ENCODE measurements around the gene BUD31. TPM values are rescaled to one million over a fixed set of nuclear protein-coding genes. Genes with fewer than 3 reads are reported as not detected.

BUD31 gene
- total and polyA plus RNA-seq, 2 of the 4 experiments (the other 2 are of a cell fraction): 72.6 to 97.2 TPM

DNA sequence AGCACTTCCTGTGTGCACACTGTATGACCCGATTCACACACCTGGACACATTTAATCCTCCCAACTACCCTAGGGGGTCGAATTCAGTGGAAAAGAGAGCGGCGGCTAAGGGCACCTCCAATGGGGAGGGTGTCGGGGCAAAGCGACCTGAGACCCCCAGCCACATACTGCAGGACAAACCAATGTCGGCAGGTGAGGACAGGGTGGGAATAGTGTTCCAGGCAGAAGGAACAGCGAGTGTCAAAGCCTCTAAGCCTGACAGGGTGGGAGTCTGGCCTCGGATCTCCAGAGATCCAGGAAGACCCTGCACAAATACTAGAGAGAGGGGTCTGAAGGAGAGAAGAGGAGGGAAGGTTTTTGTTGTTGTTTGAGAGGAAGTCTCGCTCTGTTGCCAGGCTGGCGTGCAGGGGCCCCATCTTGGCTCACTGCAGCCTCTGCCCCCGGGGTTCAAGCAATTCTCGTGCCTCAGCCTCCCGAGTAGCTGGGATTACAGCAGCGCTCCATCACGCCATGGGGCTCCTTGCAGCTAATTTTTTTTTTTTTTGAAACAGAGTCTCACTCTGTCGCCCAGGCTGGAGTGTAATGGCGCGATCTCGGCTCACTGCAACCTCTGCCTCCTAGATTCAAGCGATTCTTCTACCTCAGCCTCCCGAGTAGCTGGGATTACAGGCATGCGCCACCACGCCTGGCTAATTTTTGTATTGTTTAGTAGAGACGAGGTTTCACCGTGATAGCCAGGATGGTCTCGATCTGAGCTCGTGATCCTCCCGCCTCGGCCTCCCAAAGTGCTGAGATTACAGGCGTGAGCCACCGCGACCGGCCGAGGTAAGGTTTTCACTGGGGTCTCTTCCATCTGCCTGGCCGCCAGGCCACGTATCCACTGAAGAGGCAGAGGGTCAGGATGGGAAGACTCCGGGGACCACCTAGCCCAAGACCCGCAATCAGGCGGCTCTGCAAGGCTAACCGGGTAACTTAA, 35.4 kb upstream of the BUD31 start:
- peaks cover 4% of the 10 kb centered on the region; the same call in 1 of the 2 replicates for H3K9me1 ChIP-seq (ENCODE audit: insufficient read depth, low read length)
- ChIA-PET POLR2A (ENCODE audit: unreplicated experiment) (no interaction called here), CTCF (interaction anchor here (1.4 kb wide), 1 partner anchor 12 kb away, joined by 4 read pairs; no protein-coding TSS in a partner anchor)
- peaks cover 4 to 36% of the 10 kb centered on the region in 2 experiments for H3K79me1 ChIP-seq (ENCODE audit: low read depth in 1 of 2, low read length in 2 of 2)
- BruUV-seq (replicated peaks): no TSS peak
- no peaks in the 10 kb centered on the region for H3K27me3 ChIP-seq (ENCODE audit: control insufficient read depth, insufficient read depth, low read length)
- 84% methylated on average over 11 of the region's 41 CpGs; no CpG with 5 or more reads in 1 of the 2 experiments for WGBS, 2 experiments (ENCODE audit: extremely low coverage in 2 of 2, insufficient read length in 1 of 2)
- ATAC-seq (ENCODE audit: low read depth): no peak
- H3K9ac ChIP-seq (ENCODE audit: low read depth, low read length): no peak overlapping the region
- H3K4me2 ChIP-seq (ENCODE audit: low read depth, low read length): no peak overlapping the region
- no peak overlapping the region for H2BK120ac ChIP-seq (ENCODE audit: low read depth, low read length)
- H3K4me1 ChIP-seq (ENCODE audit: control insufficient read depth, insufficient read depth, low read length): peaks cover 8% of the 10 kb centered on the region
- H4K20me1 ChIP-seq (ENCODE audit: insufficient read depth, low read length): peaks cover 8% of the 10 kb centered on the region; the same call in 1 of the 2 replicates
- intact Hi-C loops (cut with micrococcal nuclease): no loop called here
- H3K18ac ChIP-seq (ENCODE audit: low read depth, low read length): no peak overlapping the region
- no peak overlapping the region for H2BK20ac ChIP-seq (ENCODE audit: low read depth, low read length)
- H4K8ac ChIP-seq (ENCODE audit: low read depth in 2 of 2, low read length in 2 of 2): peak overlapping the region in 1 of 2 experiments; percentile 40; a peak in 1 of 4 replicates
- DNase-seq: no peak
- H3K14ac ChIP-seq (replicated peaks; ENCODE audit: low read depth, low read length): no peak overlapping the region
- H3K4me3 ChIP-seq (ENCODE audit: insufficient read depth, low read depth, low read length): no peak overlapping the region; the same call in 1 of the 2 replicates
- no peak overlapping the region for H3K56ac ChIP-seq (ENCODE audit: extremely low read depth, insufficient read depth, low read length)
- H4K5ac ChIP-seq (ENCODE audit: low read depth, low read length): no peak overlapping the region
- H3K36me3 ChIP-seq (ENCODE audit: control insufficient read depth, insufficient read depth, low read length): no peaks in the 10 kb centered on the region; the same call in 1 of the 2 replicates
- no peak overlapping the region for H2BK15ac ChIP-seq (ENCODE audit: low read depth, low read length)
- peak overlapping the region; percentile 11; the same call in 1 of the 2 replicates for H2AK5ac ChIP-seq (ENCODE audit: low read depth, low read length)
- peak overlapping the region; percentile 89 for H2AFZ ChIP-seq (replicated peaks; ENCODE audit: low read length, poor library complexity)
- H2AK9ac ChIP-seq (replicated peaks; ENCODE audit: low read depth, low read length, poor library complexity): peak overlapping the region; percentile 72
- no peak overlapping the region for H3K27ac ChIP-seq (ENCODE audit: insufficient read depth, low read length)
- H2BK5ac ChIP-seq (ENCODE audit: low read depth, low read length, poor library complexity, severe bottlenecking): no peak overlapping the region
- no peak for TF ChIP-seq CHD1 (IDR thresholded peaks at IDR 0.05; ENCODE audit: low read depth, low read length)
- TF ChIP-seq RAD21 (IDR thresholded peaks at IDR 0.05; ENCODE audit: low read length): no peak
- TF ChIP-seq, protein P1, sequence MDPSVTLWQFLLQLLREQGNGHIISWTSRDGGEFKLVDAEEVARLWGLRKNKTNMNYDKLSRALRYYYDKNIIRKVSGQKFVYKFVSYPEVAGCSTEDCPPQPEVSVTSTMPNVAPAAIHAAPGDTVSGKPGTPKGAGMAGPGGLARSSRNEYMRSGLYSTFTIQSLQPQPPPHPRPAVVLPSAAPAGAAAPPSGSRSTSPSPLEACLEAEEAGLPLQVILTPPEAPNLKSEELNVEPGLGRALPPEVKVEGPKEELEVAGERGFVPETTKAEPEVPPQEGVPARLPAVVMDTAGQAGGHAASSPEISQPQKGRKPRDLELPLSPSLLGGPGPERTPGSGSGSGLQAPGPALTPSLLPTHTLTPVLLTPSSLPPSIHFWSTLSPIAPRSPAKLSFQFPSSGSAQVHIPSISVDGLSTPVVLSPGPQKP (IDR thresholded peaks at IDR 0.05; ENCODE audit: borderline replicate concordance, low read depth, low read length): no peak
- TF ChIP-seq POLR2A (IDR thresholded peaks at IDR 0.05; ENCODE audit: low read depth, low read length): no peak
- no peak for TF ChIP-seq FOS (IDR thresholded peaks at IDR 0.05; ENCODE audit: low read depth, low read length)
- TF ChIP-seq MAZ (IDR thresholded peaks at IDR 0.05; ENCODE audit: borderline replicate concordance, low read depth, low read length): no peak
- TF ChIP-seq, protein P2, sequence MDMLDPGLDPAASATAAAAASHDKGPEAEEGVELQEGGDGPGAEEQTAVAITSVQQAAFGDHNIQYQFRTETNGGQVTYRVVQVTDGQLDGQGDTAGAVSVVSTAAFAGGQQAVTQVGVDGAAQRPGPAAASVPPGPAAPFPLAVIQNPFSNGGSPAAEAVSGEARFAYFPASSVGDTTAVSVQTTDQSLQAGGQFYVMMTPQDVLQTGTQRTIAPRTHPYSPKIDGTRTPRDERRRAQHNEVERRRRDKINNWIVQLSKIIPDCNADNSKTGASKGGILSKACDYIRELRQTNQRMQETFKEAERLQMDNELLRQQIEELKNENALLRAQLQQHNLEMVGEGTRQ (IDR thresholded peaks at IDR 0.05; ENCODE audit: low read depth, low read length): no peak
- no peak for TF ChIP-seq MAFK (IDR thresholded peaks at IDR 0.05; ENCODE audit: low read depth, low read length)
- no peak for TF ChIP-seq NFE2L2 (IDR thresholded peaks at IDR 0.05; ENCODE audit: low read depth, low read length)
- in situ Hi-C loops (cut with MboI; ENCODE audit: low sequenced_read_pairs): no loop called here
- dilution Hi-C loops (cut with HindIII; ENCODE audit: low sequenced_read_pairs, unreplicated experiment): no loop called here
- no peaks in the 10 kb centered on the region for H3K9me3 ChIP-seq (ENCODE audit: control insufficient read depth, insufficient read depth, low read length)
- H4K91ac ChIP-seq (ENCODE audit: insufficient read depth, low read depth, low read length): 0 out of 2 replicates have a peak overlapping the region, but pooled peaks have one; percentile 19
- no peak overlapping the region for H3K4ac ChIP-seq (ENCODE audit: low read depth, low read length)
- no peak overlapping the region for H3K23ac ChIP-seq (ENCODE audit: low read depth, low read length)

All from IMR-90 (cell line).